NCI-H187 treated with DMSO at 0.1 percent for 48 hours (cell line): Measurements from ENCODE around the gene FAM43B.
"Not testable (repeated sequence)": the region's sequence is repeated elsewhere in the genome, so short reads cannot be mapped to it uniquely, and the experiment has no call there.

Experiments
- DNase-seq: peaks from one replicate; lab custom pipeline; 2025; lab: John Stamatoyannopoulos, UW

FAM43B gene, protein sequence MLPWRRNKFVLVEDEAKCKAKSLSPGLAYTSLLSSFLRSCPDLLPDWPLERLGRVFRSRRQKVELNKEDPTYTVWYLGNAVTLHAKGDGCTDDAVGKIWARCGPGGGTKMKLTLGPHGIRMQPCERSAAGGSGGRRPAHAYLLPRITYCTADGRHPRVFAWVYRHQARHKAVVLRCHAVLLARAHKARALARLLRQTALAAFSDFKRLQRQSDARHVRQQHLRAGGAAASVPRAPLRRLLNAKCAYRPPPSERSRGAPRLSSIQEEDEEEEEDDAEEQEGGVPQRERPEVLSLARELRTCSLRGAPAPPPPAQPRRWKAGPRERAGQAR

DNA sequence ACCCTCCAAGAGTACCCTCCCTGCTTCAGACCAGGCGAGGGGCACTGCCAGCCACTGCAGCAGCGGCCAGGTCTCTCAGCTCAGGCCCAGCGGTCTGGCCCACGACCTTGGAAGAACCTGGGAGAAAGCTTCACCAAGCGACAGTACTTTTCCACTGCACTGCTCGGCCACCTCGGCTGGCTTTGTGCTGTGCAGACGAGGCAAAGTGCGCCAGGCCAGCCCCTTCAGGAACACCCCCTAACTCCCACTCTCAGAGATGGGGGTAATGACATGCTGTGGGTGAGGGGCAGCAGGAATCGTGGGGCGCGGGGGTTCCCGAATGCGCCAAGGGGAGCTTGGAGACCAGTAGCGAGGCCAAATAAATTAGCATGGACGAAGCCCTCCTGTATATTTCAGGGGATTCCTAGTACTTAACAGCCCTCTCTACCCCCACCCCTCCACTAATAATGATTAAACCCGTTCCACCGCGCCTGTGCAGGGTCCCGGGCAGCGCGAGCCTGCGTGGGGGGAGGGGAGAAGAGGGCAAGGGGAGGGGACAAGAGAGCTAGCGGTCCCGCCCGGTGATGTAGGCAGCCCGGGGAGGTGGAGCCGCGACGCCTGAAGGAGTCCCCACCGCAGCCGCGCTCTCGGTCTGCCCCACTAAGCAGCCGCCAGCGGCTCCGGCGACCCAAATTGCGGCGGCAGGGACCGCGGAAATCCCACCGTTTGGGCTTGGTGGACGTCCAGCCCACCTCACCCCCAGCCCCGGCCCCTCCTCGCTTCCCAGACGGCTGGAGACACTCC is at the start of gene FAM43B:
Gene FAM43B (plus strand): TSS at position 629 of the 783 bp plus-strand sequence. CDS start 401 bp downstream, outside the sequence.
- no peak for DNase-seq

DNA sequence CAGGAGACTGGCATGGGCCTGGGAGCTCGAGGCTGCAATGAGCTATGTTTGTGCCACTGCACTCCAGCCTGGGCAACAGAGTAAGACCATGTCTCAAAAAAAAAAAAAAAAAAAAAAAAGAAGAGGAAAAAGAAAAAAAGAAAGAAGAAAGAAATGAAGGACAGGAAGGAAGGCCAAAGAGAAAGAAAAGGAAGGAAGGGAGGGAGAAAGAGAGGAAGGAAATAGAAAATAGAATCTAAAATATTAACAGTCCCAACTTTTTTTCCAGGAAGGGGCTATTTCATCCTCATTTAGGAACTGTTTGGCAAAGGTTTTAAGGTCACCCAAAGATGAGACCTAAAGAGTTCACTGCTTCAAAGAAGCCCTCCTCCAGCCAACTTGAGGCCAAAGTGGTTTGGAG is 46.9 kb upstream of the FAM43B start:
- DNase-seq, result no peak

DNA sequence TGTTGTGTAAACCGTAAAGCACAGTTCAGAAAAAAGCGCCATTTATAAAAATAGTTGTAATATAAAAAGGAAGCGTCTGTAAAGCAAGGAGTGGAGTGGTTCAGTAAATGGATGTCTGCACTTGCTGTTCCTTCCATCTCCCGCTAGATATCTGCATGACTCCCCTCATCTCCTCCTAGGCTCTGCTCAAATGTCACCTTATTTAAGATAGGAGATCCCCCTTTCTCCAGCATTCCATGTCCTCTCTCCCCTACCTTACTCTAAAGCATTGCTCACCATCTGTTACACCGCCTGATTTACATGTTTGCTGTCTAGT is 45.2 kb upstream of the FAM43B start:
- no peak for DNase-seq

DNA sequence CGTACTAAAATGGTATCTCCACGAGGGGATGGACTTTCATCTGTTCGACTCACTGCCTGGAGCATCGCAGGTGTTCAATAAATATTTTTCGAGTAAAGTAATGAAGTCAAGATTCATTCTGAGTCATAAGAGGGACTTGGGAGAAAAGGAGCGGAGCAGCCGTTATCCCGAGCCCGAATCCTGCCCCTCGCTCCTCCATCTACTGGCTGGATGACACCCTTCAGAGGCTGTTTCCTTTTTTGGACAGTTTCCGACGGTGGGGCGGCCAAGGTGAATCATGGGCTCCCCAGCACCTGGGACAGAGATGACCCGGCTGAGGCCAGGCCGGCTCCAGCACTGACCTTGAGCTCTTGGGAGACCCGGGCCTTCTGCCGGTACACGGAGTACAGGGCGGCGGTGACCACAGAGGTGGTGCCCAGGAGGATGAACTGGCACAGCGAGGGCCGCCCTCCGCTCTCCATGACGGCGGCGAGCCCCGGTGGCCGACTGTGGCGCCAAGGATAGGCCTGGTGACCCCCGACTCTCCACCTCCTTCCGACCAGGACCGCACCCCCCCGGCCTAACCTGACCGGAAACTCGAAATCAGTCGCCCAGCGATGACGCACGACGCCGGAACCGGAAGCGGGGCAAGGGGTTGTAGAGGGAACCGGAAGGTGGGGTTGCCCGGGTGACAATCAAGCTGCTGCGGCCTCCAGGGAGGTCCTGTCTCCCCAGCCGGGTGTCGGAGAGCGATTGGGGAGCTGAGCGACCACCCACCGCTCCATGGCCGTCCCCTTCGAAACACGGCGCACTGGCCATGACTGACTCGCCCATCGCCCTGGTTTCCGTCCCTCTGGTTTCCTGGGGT is 44.6 kb upstream of the FAM43B start, which contains the start of gene MUL1:
Gene MUL1 (minus strand): TSS at position 588 of the 847 bp plus-strand sequence. CDS start 127 bp downstream, at position 461.
- peak; percentile 56 for DNase-seq

DNA sequence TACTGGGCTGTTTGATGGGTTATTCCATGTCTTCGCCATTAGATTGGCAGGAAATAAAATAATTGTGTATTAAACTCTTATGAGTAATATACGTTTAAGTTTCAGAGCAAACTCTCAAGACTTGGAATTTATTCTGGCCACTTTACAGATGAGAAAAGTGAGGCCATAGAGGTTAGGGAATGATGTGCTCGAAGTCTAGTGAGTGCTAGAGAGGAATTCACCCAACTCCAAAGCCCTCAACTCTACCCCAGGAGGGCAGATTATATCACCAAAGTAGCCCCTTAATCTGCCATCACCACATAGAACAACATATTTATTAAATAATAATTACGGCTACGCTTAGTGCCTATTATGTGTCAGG is 44.0 kb upstream of the FAM43B start:
- DNase-seq, result no peak

DNA sequence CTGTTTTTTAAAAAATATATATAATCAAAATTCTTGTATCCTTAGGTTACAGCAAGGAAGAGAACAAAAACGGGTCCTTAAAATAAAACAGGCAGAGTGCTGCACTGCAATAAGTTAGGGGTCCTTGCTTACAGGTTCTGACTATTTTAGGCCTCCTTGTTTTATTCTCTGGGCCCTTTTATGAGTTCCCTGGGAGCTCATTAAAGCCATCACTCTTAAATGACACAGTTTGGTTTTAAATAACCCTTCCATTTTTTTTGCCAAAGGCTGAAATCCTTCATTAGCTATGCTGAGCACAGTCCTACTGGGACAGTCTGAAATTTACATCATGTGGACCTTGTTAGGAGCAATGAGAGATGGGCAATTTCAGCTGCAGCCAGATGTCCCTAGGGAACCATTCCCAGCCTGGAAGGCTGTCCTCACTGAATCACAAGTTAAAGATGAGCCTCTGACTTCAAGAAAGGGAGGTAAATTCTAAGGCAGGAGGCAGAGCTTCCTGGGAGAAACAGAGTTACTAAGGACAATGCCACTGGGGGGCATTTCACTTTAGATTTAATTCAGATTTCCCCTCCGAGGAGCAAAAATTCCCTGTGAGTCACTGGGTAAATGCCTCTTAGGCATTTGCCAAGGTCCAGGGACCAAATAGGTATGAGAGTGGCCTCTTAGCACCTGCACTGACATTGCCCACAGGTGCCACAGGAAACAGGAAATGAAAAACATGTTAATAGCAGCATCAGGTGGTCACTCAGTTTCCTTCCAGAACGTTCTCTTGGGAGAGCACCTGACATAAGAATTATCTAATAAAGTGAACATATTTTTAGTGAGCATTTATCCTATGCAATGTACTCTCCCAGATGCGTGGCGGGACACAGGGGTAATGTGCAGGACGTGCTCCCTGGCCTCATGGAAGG is 40.6 kb upstream of the FAM43B start:
- no peak for DNase-seq

DNA sequence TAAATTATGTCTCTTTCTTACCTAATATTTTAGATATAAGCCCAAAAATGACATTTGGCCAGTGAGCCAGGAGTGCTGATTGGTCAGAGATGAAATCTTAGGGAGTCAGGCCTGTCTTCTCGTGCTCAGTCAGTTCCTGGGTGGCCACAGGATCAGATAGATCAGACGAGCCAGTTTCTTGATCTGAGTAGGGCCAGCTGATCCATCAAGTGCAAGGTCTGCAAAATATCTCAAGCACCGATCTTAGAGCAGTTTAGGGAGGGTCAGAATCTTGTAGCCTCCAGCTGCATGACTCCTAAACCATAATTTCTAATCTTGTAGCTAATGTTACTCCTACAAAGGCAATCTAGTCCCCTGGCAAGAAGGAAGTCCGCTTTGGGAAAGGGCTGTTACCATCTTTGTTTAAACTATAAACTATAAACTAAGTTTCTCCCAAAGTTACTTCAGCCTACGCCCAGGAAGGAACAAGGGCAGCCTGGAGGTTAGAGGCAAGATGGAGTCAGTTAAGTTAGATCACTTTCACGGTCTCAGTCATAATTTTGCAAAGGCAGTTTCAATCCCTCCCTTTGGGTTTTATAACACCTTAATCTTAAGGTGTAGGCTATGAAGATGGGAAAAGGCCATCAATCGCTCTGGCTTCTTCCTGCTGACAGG is 32.6 kb upstream of the FAM43B start:
- DNase-seq, result not testable (repeated sequence)

DNA sequence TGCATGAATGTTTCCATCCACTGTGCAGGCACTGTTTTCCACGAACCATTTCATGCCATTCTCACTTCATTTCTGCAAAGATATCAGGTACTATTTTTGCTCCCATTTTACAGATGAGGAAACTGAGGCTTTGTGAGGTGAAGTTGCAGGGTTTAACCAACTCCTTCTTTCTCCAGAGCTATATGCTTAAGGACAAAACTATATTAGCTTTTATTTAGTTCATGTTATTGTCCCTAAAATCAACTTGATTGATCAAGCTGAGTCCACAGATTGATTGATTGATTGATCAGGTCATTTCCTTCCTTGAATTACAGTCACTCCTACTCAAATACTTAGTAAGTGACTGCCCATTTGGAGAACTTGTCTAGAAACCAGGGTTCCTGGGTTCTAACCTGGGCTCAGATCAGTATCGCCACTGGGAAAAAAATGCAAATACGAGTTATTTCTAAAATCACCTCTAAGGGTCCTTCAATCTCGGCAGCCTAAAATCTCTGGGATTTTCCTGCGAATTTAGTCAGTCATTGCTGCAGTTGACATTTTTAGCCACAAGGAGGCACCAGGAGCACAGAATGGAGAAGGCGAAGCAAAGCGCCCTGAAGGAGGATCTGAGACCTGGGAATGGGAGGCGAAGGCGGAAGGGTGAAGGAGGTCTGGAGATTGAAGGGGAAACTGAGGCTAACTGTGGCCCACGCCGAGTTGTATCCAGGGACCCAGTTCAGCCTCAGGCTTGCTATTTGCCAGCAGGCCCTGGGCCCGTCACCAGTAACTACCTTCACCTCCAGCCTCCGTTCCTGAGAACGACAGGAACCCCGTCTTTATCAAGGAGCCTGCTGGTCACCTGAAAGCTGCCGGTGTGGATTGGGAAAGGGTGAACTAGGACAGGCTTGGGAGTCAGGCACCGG is 30.2 kb upstream of the FAM43B start:
- peak; percentile 14 for DNase-seq

DNA sequence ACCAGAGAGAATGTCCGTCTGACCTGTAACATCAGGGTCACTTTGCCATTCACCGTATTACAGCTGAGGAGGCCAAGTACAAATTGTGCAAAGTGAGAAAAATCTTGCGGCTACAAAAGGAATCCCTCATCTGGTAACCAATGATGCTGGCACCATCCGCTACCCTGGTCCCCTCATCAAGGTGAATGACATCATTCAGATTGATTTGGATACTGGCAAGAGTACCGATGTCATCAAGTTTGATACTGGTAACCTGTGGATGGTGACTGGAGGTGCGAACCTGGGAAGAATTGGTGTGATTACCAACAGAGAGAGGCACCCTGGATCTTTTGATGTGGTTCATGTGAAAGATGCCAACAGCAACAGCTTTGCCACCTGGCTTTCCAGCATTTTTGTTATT is 26.1 kb upstream of the FAM43B start:
- no peak for DNase-seq

DNA sequence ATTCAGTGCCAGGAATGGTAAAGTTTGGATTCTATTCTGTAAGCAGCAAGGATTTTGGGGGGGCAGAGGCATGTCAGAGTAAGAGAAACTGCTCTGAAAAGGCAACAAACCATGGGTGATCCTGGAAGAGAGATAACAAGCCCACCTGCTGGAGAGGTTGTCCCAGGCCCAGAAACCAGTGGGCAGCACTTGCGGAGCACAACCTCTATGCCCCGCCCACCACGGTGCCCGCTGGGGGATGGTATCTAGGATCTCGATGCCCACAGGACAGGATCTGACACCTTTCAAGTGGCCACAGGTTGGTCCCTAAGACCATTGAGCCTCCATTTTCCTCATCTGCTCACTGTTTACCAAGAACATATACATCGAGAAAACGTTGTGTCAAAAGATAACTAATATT is 24.2 kb upstream of the FAM43B start:
- DNase-seq, result no peak

DNA sequence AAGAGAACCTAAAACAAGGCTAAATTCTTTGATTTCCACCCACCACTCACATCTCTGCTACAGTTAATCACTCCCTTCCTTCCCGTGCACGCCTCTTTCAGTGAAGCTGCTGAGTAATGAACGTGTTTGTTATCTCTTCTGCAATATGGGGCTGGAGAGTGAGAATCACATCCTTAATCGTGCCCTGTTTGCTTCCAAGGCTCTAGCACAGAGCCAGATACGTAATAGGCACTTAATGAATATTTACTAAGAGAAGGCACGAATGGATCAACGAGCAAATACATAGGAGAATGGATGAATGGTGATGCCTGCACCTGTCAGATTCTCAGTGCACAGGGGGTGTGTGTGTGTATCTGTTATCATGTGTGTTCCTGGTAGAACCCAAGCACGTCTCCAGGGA is 22.1 kb upstream of the FAM43B start:
- DNase-seq, result no peak

DNA sequence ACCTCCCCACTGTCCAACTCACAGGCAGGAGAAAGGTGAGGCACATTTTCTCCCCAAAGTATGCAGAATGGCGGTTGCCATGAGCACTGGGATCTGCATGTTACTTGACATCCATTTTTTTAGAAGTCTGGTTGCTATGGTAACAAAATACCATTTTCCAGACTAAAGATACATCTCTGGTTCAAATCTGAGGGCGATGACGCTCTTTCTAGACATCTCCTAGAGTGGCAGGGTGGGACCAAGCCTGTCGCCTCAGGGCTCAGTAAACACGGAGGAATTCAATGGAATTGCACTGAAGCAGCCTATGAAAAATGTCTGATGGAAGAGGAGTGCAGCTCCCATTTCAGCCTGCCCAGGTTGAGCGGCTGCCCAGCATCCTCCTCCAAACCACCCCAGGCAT is 21.5 kb upstream of the FAM43B start:
- no peak for DNase-seq

DNA sequence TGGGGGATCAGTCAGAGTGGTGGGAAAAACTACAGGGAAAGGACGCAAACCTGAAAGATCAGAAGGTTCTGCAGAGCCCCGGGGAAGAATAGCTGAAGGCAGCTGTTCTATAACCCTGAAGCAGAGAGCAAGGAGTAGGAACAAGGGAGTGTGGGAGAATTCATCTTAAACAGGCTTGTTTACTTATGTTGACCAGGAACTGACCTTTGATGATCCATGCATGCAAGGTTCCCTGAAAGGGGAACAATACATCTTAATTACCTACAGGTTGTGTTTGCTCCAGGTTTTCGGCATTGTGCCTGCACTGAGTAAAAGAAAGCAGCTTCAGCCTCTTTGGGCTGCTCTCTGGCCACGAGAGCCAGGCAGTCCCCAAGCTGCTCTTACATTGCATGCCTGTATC is 18.7 kb upstream of the FAM43B start:
- no peak for DNase-seq

DNA sequence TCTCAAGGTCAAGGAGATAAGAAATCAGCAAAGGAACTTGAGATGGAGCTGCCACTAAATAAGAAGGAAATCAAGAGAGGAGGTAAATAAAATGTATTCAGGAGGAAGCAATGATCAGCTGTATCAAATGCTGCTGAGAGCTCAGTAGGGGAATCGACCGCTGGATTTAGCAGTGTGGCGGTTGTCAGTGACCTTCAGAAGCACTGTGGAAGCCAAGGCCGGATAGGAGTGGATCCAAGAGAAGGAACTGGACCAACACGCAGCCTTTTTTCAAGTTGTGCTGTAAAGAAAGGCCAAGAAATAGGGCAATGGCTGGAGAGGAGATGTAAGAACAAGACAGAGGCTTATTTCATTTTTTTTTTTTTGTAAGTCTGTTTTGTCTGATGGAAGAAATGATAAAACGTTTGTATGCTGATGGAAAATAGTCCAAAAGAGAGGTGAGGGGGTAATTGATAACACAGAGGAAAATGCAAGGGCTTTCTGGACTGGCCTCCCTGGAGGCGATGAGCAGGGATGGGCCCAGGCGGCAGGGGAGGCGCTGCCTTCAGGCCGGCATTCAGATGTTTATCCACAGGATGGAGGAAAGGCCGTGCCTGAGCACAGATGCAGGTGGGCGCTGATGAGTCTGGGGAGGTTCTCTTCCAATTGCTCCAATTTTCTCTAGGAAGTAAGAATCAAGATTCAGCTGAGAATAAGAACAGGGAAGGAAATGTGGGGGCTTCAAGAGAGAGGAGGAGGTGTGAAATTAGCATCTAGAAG is 17.5 kb upstream of the FAM43B start:
- no peak for DNase-seq

DNA sequence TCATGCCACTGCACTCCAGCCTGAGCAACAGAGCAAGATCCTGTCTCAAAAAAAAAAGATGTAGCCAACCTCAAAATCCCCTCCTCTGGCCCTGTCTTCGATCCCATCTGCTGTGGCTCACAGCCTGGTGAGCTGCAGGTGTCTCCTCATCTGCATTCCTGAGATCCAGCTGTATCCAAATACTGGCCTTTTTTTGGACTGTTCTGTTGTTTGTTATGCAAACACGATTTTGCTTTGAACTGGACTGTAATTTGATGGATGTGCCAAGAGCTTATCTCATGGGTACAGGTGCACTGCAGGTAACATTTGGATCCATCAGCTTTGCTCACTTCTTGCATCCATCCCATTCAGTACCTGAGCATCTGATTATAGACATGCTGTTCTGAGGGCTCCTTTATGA is 14.1 kb upstream of the FAM43B start:
- DNase-seq, result no peak

DNA sequence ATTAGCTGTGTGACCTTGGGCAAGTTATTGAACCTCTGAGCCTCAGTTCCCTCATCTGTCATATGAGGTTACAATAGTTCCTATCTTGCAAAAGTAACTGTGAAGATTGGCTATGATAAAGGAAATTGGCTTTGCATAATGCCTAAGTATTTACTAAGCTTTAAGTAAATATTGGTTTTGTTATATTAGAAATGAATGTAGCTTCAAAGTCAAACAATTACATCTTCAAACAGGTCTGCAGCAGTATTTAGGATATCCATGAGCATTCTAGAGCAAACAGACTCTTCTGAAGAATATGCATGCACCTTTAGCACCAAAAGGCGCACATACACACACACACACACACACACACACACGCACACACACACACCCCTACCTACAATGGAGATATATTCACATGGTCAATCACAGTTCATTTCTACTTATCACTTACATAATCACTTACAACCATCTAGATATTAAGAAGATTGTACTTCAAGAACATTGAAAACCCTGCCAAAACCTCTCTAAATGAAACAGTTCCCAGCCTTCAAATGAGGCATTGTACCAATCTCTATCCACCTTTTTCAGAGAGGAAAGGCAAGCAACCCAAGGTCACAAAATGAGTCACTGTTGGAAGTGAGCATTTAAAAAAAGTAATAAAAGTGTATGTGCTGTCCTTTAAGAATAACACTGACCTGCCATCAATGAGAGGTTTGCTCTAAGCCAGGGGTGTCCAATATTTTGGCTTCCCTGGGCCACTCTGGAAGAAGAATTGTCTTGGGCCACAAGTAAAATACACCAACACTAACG is 13.4 kb upstream of the FAM43B start:
- DNase-seq, result no peak

DNA sequence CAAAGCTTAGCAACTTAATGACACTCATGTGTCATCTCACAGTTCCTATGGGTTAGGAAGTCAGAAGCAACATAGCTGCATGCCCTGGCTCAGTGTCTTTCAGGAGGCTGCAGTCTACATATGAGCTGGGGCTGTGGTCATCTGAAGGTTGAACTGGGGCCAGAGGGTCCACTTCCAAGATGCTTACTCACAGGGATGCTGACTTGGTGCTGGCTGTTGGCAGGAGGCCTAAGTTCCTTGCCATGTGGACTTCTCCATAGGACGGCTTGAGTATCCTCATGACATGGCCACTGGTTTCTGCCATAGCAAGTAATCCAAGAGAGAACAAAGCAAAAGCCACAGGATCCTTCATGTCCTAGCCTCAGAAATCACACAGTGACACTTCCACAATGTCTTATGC is 12.1 kb upstream of the FAM43B start:
- DNase-seq, result no peak

DNA sequence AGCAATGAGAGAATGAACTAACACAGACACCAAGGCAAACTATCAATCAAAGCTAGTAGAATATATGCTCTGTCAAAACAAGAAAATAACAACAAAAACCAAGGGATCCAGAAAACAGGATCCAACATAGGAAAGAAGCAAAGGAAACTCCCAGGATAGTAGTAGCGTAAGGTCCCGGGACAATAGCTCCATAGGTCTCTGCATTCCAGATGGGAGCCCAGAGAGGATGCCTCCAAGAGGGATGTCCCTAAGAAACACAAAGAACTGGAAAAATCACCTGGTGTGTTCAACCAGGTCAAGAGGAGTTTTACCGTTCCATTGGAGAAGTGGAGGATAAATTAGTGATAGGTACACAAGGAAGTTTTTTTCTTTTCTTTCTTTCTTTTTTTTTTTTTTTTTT is 5.7 kb upstream of the FAM43B start:
- DNase-seq, result no peak

DNA sequence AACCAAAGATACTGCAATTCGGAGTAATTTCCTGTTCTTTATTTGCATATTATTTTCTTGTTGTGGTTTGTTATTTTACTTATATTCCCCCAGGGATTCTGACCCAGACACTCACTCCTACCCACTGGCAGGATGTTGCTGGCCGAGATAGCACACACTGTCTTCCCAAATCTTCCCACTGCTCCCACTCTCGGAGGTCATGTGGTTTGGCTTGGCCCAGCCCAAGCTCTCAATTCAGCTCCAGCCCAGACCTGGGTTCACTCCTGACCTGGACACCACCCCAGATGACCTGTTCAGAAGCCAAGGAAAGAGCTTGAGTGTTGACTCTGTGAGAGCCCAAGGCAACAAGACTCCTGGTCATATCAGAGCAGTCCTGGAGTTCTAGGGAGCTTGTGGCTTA is 1.2 kb upstream of the FAM43B start:
- DNase-seq, result no peak
